Measurements from ENCODE around the gene MDGA2. TPM values are rescaled to one million over a fixed set of nuclear protein-coding genes. Genes with fewer than 3 reads are reported as not detected.
"Not testable (repeated sequence)": the region's sequence is repeated elsewhere in the genome, so short reads cannot be mapped to it uniquely, and the experiment has no call there.

MDGA2 gene
- total and polyA plus RNA-seq, 8 donors = not detected

DNA sequence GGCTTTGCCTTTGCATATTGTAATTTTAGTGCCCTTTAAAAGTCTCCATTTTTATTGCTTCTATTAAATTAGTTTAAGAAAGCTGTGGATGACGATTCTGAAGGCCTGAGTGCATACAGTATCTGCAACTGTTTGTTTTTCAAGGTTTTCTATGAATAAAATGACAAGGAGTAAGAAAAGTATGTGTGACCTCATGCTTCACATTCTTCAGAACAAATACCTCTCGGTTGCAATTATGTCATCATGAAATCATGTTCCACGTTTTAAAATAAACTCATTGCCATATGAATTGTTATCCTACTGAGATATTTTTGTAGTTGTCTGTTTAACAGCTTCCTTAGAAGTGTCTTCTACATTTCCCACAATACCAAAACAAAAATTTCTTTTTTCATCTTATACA is 374.6 kb downstream of the MDGA2 start:
- Histone ChIP-seq H3K36me3 (no peaks in the 10 kb centered on the region), H3K27ac (no peak overlapping the region), H3K4me1 (no peaks in the 10 kb centered on the region), H3K9me3 (no peaks in the 10 kb centered on the region), H3K4me3 (no peak overlapping the region), H3K27me3 (no peaks in the 10 kb centered on the region)
- DNase-seq (no peak), ATAC-seq (no peak), FAIRE-seq (no peak)
- TF ChIP-seq, protein P1, sequence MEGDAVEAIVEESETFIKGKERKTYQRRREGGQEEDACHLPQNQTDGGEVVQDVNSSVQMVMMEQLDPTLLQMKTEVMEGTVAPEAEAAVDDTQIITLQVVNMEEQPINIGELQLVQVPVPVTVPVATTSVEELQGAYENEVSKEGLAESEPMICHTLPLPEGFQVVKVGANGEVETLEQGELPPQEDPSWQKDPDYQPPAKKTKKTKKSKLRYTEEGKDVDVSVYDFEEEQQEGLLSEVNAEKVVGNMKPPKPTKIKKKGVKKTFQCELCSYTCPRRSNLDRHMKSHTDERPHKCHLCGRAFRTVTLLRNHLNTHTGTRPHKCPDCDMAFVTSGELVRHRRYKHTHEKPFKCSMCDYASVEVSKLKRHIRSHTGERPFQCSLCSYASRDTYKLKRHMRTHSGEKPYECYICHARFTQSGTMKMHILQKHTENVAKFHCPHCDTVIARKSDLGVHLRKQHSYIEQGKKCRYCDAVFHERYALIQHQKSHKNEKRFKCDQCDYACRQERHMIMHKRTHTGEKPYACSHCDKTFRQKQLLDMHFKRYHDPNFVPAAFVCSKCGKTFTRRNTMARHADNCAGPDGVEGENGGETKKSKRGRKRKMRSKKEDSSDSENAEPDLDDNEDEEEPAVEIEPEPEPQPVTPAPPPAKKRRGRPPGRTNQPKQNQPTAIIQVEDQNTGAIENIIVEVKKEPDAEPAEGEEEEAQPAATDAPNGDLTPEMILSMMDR (IDR thresholded peaks at IDR 0.05) = no peak
- 13 to 14% methylated on average over 3 of the region's 3 CpGs for WGBS, 2 donors
- intact Hi-C loops (cut with DNase I) = no loop called here

DNA sequence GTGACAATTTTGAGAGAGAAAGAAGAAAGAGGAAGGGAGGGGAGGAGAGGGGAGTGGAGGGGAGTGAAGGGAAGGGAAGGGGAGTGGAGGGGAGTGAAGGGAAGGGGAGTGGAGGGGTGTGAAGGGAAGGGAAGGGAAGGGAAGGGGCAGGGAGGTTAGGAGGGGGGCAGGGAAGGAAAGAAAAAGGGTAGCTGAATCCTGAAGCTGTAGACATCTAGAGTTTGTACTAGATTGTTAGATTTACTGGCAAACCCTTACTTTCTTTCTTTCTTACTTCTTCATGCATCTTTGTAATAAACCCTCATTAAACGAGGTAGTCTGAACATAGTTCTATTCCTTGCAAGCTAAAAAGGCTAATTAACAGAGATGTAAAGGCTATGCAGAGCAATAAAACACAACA is 378.0 kb downstream of the MDGA2 start:
- intact Hi-C loops (cut with DNase I) = no loop called here
- ATAC-seq (no peak), DNase-seq (no peak), FAIRE-seq (no peak)
- no peaks in the 10 kb centered on the region for H3K36me3 ChIP-seq
- H3K27ac ChIP-seq = no peak overlapping the region
- H3K4me1 ChIP-seq = no peaks in the 10 kb centered on the region
- TF ChIP-seq, protein P1 (IDR thresholded peaks at IDR 0.05) = no peak
- H3K9me3 ChIP-seq = no peaks in the 10 kb centered on the region
- no peaks in the 10 kb centered on the region for H3K27me3 ChIP-seq
- no peak overlapping the region for H3K4me3 ChIP-seq
- 27 to 34% methylated on average over 1 of the region's 1 CpG for WGBS, 2 donors

DNA sequence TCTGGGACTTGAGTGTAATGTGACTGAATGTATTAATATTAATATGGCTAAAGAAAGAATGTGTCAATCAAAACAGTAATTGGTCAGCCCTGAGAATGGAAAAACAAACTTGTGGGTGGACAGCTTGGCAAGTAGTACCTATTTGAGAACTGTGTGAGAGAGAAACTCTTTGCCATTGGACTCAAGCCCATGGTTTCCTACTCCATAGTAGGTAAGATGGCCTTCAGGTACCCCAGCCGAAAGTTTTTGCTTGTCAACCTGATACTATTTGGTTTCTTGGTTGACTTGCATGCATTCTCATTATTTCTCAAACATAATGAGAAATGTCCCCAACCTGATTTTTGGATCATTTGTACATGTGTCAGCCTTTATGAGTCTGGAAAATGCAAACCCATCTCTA is 391.1 kb downstream of the MDGA2 start:
- TF ChIP-seq, protein P1 (IDR thresholded peaks at IDR 0.05) = no peak
- Histone ChIP-seq H3K4me1 (no peaks in the 10 kb centered on the region), H3K36me3 (no peaks in the 10 kb centered on the region), H3K4me3 (no peak overlapping the region), H3K9me3 (no peaks in the 10 kb centered on the region), H3K27ac (no peak overlapping the region), H3K27me3 (no peaks in the 10 kb centered on the region)
- ATAC-seq (no peak), DNase-seq (no peak), FAIRE-seq (no peak)
- intact Hi-C loops (cut with DNase I) = no loop called here
- 32 to 42% methylated on average over 1 of the region's 1 CpG for WGBS, 2 donors

DNA sequence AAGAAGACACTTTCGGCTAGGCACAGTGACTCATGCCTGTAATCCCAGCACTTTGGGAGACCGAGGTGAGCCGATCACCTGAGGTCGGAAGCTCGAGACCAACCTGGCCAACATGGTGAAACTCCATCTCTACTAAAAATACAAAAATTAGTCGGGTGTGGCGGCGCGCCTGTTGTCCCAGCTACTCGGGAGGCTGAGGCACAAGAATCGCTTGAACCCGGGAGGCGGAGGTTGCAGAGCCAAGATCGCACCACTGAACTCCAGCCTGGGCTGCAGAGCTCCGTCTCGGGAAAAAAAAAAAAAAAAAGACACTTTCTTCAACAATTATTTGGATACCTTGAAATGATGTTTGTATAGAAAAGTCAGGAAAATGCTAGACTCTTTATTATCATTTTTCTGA is 393.6 kb downstream of the MDGA2 start:
- DNase-seq; ATAC-seq; H3K27me3 ChIP-seq; H3K9me3 ChIP-seq; H3K4me1 ChIP-seq; intact Hi-C loops (cut with DNase I); H3K36me3 ChIP-seq; FAIRE-seq; H3K27ac ChIP-seq; H3K4me3 ChIP-seq: not testable (repeated sequence)
- 80 to 90% methylated on average over 16 of the region's 16 CpGs for WGBS, 2 donors

DNA sequence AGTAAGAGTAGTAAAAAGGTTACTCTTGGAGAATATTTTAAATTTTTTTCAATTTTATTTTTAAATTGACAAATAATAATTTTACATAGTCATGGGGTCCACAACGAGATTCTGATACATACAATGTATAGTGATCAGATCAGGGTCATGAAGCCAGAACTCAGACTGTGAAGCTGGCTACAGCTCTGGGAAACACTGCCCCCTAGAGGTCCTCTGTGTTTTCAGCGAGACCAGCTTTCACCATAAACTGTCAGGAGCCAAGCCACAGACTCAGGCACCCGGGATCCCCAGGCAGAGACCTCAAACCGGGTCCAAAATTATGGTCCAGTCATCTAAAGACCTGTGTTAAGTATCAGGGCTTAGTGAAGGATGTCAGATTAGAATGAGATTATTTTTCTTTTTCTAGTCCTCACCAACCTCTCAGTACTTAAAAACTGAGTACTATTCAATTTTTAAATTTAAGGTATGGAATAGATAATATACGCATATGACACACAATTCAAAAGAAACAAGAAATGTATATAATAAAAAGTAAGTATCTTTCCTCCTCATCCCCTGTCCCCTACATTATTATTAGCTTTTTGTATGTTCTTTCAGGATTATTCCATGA is 397.1 kb downstream of the MDGA2 start:
- Histone ChIP-seq H3K27ac (no peak overlapping the region), H3K9me3 (no peaks in the 10 kb centered on the region), H3K36me3 (no peaks in the 10 kb centered on the region), H3K27me3 (no peaks in the 10 kb centered on the region), H3K4me1 (no peaks in the 10 kb centered on the region), H3K4me3 (no peak overlapping the region)
- intact Hi-C loops (cut with DNase I) = no loop called here
- peak in 3 of 4 donors; percentile 44 to 65 (median 56) for ATAC-seq
- TF ChIP-seq, protein P1 (IDR thresholded peaks at IDR 0.05) = peak; percentile 27 to 39 (median 33)
- WGBS, 2 donors = 18 to 24% methylated on average over 5 of the region's 5 CpGs
- FAIRE-seq = peak; percentile 26
- peak in 4 of 6 donors; percentile 2 to 57 (median 40) for DNase-seq
